BE2C (cell line): ENCODE data around the gene BRD4.
A peak's percentile ranks its signal among the peaks of the same experiment; 100 is the strongest.

Experiments used
- DNase-seq: peaks from one replicate; pipeline ENCODE4 v3.0.0-alpha.2; 2020
- H3K27me3 ChIP-seq: fragments of 250-450 bp; sonication (Bioruptor Pico); 2 replicates; pipeline ENCODE4 v1.5.1; 2020; ENCODE audit warnings: mild to moderate bottlenecking
- H3K36me3 ChIP-seq: fragments of 250-450 bp; sonication (Bioruptor Pico); 2 replicates; pipeline ENCODE4 v1.5.1; 2020; ENCODE audit warnings: mild to moderate bottlenecking
- H3K4me1 ChIP-seq: fragments of 250-450 bp; sonication (Bioruptor Pico); 2 replicates; pipeline ENCODE4 v1.5.1; 2020
- H3K4me3 ChIP-seq: 2 replicates; pipeline ENCODE4 v1.5.1; 2011; ENCODE audit warnings: low read depth, low read length
- H3K9me3 ChIP-seq: fragments of 250-450 bp; sonication (Bioruptor Pico); 2 replicates; pipeline ENCODE4 v1.5.1; 2020
- TF ChIP-seq, protein P1 (sequence below): IDR thresholded peaks from 2 replicates; pipeline ENCODE4 v1.5.1; 2012; ENCODE audit warnings: mild to moderate bottlenecking, low read depth, low read length

The BRD4 gene

DNA sequence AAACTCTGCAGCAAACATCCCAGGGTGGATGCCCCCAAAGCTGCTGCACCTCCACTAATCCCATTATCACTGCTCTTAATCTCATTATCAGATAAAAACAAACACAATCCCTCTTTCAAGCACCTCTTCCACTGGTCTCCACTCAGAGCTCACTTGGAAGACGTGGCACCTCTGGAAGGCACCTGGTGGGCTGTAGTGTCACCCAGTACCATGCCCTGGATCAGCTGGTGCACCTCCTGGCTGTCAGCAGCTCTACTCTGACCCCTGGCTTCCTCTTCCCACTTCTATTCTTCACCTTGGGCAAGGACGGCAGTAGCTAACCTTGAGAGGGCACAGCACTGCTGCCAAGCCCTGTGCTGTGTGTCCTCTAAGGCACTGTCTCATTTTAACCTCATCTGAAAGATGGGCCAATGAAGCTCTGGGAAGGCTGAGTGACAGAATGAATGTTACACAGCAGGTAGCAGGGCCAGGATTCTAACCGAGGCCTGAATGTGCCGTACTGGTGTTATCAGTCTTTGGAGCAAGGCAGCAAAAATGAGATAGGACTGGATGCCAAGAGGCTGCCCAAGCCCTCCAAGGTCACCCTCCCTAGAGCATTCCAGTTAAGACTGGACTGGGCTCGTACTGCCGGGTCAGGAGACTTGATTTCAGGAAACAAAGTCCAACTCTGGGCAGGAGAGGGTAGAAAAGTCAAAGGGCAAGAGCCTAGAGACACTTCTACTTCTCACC, 7.4 kb downstream of the BRD4 start:
- H3K36me3 ChIP-seq: no peaks in the 10 kb centered on the region
- DNase-seq: no peak
- no peak overlapping the region for H3K4me3 ChIP-seq
- no peaks in the 10 kb centered on the region for H3K9me3 ChIP-seq
- no peaks in the 10 kb centered on the region for H3K27me3 ChIP-seq
- peaks cover 27% of the 10 kb centered on the region for H3K4me1 ChIP-seq
- TF ChIP-seq, protein P1, sequence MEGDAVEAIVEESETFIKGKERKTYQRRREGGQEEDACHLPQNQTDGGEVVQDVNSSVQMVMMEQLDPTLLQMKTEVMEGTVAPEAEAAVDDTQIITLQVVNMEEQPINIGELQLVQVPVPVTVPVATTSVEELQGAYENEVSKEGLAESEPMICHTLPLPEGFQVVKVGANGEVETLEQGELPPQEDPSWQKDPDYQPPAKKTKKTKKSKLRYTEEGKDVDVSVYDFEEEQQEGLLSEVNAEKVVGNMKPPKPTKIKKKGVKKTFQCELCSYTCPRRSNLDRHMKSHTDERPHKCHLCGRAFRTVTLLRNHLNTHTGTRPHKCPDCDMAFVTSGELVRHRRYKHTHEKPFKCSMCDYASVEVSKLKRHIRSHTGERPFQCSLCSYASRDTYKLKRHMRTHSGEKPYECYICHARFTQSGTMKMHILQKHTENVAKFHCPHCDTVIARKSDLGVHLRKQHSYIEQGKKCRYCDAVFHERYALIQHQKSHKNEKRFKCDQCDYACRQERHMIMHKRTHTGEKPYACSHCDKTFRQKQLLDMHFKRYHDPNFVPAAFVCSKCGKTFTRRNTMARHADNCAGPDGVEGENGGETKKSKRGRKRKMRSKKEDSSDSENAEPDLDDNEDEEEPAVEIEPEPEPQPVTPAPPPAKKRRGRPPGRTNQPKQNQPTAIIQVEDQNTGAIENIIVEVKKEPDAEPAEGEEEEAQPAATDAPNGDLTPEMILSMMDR: peak; percentile 12; the same call in 1 of the 2 replicates

DNA sequence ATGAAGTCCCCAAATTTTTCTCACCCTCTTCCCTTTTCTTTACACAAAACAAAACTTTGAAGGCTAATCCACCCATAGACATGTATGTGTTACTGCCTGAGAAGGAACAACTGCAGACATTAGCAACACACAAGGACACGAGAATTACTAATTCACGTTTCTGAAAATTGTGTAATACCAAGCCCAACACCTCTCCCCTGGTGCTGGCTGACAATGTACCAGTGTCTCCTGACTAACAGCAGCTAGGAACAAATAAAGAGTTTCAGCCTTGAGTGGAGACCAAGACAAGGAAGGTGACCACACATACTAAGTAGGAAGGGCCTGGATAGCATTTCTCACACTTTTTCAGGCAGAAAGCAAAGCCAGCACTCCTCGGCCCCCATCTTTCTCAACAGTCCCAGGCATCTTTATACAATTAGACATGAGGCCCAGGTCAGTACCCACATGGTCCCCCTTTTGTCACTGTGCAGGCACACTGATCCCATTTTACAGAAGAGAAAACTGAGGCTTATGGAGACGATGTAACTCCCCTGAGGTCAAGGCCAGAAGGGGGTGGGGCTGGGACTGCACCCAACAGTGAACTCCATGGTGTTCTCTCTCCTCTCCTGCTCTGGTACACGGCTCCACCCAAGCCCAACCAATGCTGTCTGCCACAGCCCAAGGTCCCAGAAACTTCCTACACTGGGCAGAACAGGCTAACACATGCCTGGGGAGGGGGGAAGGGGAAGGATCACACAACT, 8.7 kb downstream of the BRD4 start:
- TF ChIP-seq, protein P1: no peak
- H3K4me1 ChIP-seq: peaks cover 25% of the 10 kb centered on the region
- no peaks in the 10 kb centered on the region for H3K9me3 ChIP-seq
- no peak overlapping the region for H3K4me3 ChIP-seq
- no peak for DNase-seq
- H3K27me3 ChIP-seq: no peaks in the 10 kb centered on the region
- H3K36me3 ChIP-seq: no peaks in the 10 kb centered on the region

DNA sequence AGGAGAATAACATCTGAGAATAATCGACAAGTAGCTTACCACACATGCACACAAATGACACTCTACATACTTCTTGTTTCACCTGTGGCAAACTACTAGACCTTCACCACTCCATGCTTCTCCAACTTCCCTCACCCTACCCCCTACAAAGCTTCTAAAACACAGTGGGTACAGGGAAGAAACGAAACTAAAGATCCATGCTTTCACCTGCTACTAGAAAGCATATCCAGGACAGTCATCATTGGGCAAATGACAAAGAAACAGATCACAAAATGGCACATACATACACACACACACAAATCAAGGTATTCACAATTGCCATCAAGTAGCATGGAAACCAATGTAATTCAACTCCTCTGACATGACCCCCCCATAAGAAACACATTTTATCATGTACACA, 10.6 kb downstream of the BRD4 start:
- no peaks in the 10 kb centered on the region for H3K9me3 ChIP-seq
- no peaks in the 10 kb centered on the region for H3K27me3 ChIP-seq
- H3K4me3 ChIP-seq: no peak overlapping the region
- H3K4me1 ChIP-seq: peaks cover 25% of the 10 kb centered on the region
- no peaks in the 10 kb centered on the region for H3K36me3 ChIP-seq
- TF ChIP-seq, protein P1: no peak
- no peak for DNase-seq

DNA sequence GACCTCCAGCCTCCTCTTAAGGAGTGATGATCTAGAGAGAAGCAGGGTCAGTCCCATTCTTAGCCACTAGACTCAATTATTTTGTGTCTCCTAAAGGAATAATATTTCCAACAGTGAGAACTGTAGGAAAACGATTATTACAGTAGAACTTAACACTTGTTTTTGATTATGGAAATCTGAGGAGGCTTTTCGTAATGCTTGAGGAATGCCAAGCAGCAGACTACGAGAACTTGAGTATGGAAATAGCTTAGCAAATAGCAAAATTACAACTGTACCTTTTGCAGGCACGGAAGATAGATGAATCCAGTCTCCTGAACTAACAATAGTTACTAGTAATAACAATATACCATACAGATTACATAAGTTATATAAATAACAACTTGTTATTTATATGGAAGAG, 12.2 kb downstream of the BRD4 start:
- DNase-seq: no peak
- peaks cover 23% of the 10 kb centered on the region for H3K4me1 ChIP-seq
- no peak overlapping the region for H3K4me3 ChIP-seq

DNA sequence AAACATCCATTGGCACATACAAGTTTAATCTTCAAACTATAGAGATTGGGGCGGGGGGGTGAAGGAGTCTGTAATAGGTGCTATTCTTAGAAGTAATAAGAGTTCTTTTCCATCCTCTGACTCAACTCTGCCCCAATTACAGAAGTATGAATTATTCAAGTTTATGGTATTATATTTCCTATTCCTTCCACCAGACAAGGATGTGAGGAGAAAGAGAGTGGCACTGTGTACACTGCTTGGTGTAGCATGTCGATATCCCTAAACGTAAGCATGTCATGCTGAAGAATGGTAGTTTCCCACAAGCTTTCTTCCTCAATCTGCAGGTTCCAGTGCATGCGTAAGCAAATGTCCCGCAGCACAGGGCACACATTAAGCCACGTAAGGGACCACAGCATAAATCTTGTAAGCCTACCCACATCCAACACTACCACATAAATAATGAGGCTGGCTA, 14.1 kb downstream of the BRD4 start:
- TF ChIP-seq, protein P1: no peak
- no peak overlapping the region for H3K4me3 ChIP-seq
- no peak for DNase-seq
- H3K9me3 ChIP-seq: no peaks in the 10 kb centered on the region
- peaks cover 18% of the 10 kb centered on the region for H3K4me1 ChIP-seq
- H3K36me3 ChIP-seq: no peaks in the 10 kb centered on the region
- no peaks in the 10 kb centered on the region for H3K27me3 ChIP-seq

More for the DNA sequence above, 12.2 kb downstream of the BRD4 start:
- Histone ChIP-seq H3K36me3 (no peaks in the 10 kb centered on the region), H3K9me3 (no peaks in the 10 kb centered on the region), H3K27me3 (no peaks in the 10 kb centered on the region)
- TF ChIP-seq, protein P1: no peak
